Activated CD4-positive, alpha-beta T cell treated with anti-CD3 and anti-CD28 coated beads, Interleukin-2, amount 50 U/mL, for 48 hours (primary cell): ENCODE data around the gene SLC16A4.

ENCODE experiments used
- DNase-seq, 2 experiments: peaks; one replicate each; pipeline ENCODE4 v3.0.0-alpha.2; 2020

SLC16A4 gene

GRCh38 chr1:110321846-110322245, 69.0 kb downstream of the SLC16A4 start:
- DNase-seq: no peak

GRCh38 chr1:110321045-110321444, 69.8 kb downstream of the SLC16A4 start:
- DNase-seq: no peak

- no peak for DNase-seq
Observed at GRCh38 chr1:110320168-110320518, 70.7 kb downstream of the SLC16A4 start.

- DNase-seq: no peak
Observed at GRCh38 chr1:110319332-110320167, 71.3 kb downstream of the SLC16A4 start.

GRCh38 chr1:110318046-110318445, 72.8 kb downstream of the SLC16A4 start:
- DNase-seq: no peak

DNA sequence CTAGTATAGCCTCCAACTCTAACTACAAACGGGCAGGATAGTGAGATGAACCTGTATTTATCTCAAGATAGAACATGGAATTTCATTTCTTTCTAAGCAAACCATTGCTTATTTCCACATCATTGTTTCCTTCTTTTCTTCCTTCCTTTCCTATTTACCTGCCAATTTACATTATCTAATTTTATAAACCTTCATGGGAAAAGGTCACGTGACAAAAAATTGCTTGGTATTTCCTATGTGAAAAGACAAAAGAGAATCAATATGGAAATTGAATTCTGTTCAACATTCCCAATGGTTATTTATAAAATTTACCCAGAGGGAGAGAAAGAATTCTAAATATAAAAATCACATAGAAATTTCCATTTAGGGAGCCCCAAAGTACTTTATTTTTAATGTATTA, 74.1 kb downstream of the SLC16A4 start:
- no peak for DNase-seq
